ENCODE measurements around the gene KDSR. TPM values are rescaled to one million over a fixed set of nuclear protein-coding genes. Genes with fewer than 3 reads are reported as not detected.

The KDSR gene
- total and polyA plus RNA-seq, 9 of the 15 experiments (the other 6 are each of a cell fraction or from before 2014, with no cell fraction given) = 4.0 to 24.7 (median 12.4) TPM

GRCh38 chr18:63367053-63367953 lies at the start of gene KDSR (continued):
- 0 out of 2 replicates have a peak, but pooled peaks have one; percentile 46 for TF ChIP-seq CREB3L1 (IDR thresholded peaks at IDR 0.05; ENCODE audit: borderline replicate concordance, low read depth)
- TF ChIP-seq CBX2 (IDR thresholded peaks at IDR 0.05; ENCODE audit: insufficient read depth, low read length, poor library complexity, severe bottlenecking) = no peak
- TF ChIP-seq NR4A1 (CRISPR knock-in tag; IDR thresholded peaks at IDR 0.05) = no peak
- TF ChIP-seq NR4A1 (tag; IDR thresholded peaks at IDR 0.05) = no peak
- no peak for TF ChIP-seq SRSF9 (IDR thresholded peaks at IDR 0.05; ENCODE audit: borderline replicate concordance, low read depth, low read length)
- peak; percentile 47 to 90; a peak in 3 of 4 replicates for TF ChIP-seq SRF (CRISPR knock-in tag; IDR thresholded peaks at IDR 0.05)
- peak in 1 of 2 experiments; percentile 44; a peak in 2 of 4 replicates for TF ChIP-seq HDAC1 (IDR thresholded peaks at IDR 0.05)
- TF ChIP-seq PCBP2 (IDR thresholded peaks at IDR 0.05; ENCODE audit: low read depth, low read length, poor library complexity, severe bottlenecking) = no peak
- TF ChIP-seq, protein P1, sequence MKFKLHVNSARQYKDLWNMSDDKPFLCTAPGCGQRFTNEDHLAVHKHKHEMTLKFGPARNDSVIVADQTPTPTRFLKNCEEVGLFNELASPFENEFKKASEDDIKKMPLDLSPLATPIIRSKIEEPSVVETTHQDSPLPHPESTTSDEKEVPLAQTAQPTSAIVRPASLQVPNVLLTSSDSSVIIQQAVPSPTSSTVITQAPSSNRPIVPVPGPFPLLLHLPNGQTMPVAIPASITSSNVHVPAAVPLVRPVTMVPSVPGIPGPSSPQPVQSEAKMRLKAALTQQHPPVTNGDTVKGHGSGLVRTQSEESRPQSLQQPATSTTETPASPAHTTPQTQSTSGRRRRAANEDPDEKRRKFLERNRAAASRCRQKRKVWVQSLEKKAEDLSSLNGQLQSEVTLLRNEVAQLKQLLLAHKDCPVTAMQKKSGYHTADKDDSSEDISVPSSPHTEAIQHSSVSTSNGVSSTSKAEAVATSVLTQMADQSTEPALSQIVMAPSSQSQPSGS (CRISPR knock-in tag; IDR thresholded peaks at IDR 0.05) = no peak
- 0 out of 2 replicates have a peak, but pooled peaks have one; percentile 44 for TF ChIP-seq RBM14 (IDR thresholded peaks at IDR 0.05; ENCODE audit: borderline replicate concordance, insufficient read depth, low read depth, low read length)
- peak; percentile 92; the same call in 1 of the 2 replicates for TF ChIP-seq XRCC5 (IDR thresholded peaks at IDR 0.05; ENCODE audit: low read depth, low read length)
- no peak for TF ChIP-seq ZNF217 (CRISPR knock-in tag; IDR thresholded peaks at IDR 0.05)
- TF ChIP-seq TARDBP (IDR thresholded peaks at IDR 0.05) = no peak
- no peak for TF ChIP-seq SREBF2 (CRISPR knock-in tag; IDR thresholded peaks at IDR 0.05)
- TF ChIP-seq SIN3B (IDR thresholded peaks at IDR 0.05; ENCODE audit: low read depth) = 0 out of 2 replicates have a peak, but pooled peaks have one; percentile 16
- peak; percentile 75 for TF ChIP-seq CTBP1 (IDR thresholded peaks at IDR 0.05; ENCODE audit: borderline replicate concordance)
- no peak for TF ChIP-seq TFAM (CRISPR knock-in tag; conservative IDR thresholded peaks at IDR 0.05)
- peak; percentile 64 for TF ChIP-seq TAF1 (IDR thresholded peaks at IDR 0.05; ENCODE audit: control insufficient read depth, extremely low read depth, insufficient read depth, low read length, severe bottlenecking)
- TF ChIP-seq, protein P2, sequence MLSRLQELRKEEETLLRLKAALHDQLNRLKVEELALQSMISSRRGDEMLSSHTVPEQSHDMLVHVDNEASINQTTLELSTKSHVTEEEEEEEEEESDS (CRISPR knock-in tag; IDR thresholded peaks at IDR 0.05) = no peak
- TF ChIP-seq CHD2 (IDR thresholded peaks at IDR 0.05; ENCODE audit: low read depth, low read length) = peak; percentile 66
- TF ChIP-seq FOXA1 (IDR thresholded peaks at IDR 0.05; ENCODE audit: borderline replicate concordance) = no peak
- TF ChIP-seq BCOR (IDR thresholded peaks at IDR 0.05) = 0 out of 2 replicates have a peak, but pooled peaks have one; percentile 6
- TF ChIP-seq NKRF (IDR thresholded peaks at IDR 0.05; ENCODE audit: borderline replicate concordance) = no peak
